Transverse colon (tissue), 4 donors: ENCODE measurements around the gene NKD1. TPM values are rescaled to one million over a fixed set of nuclear protein-coding genes. Genes with fewer than 3 reads are reported as not detected.
"Not testable (repeated sequence)": the region's sequence is repeated elsewhere in the genome, so short reads cannot be mapped to it uniquely, and the experiment has no call there.

Experiments used
- DNase-seq: peaks from one replicate; pipeline ENCODE4 v3.0.0-alpha.2; 2019
- H3K27ac ChIP-seq, 4 donors: fragments of 200-600 bp; sonication (generic); 2 replicates each; pipeline ENCODE4 v1.5.1; 2016 to 2018; ENCODE audit warnings: inconsistent platforms in 4 of 4
- H3K27me3 ChIP-seq: fragments of 200-600 bp; sonication (generic); 2 replicates; pipeline ENCODE4 v1.5.1; 2017; ENCODE audit warnings: inconsistent platforms
- H3K36me3 ChIP-seq, 4 donors: fragments of 200-600 bp; sonication (generic); 2 replicates each; pipeline ENCODE4 v1.5.1; 2017 to 2019; ENCODE audit warnings: inconsistent platforms in 4 of 4
- H3K4me1 ChIP-seq, 4 donors: fragments of 200-600 bp; sonication (generic); 2 replicates each; pipeline ENCODE4 v1.5.1; 2017 to 2020; ENCODE audit warnings: inconsistent platforms in 4 of 4
- H3K4me3 ChIP-seq, 4 donors: fragments of 200-600 bp; sonication (generic); 1 replicate in 1 of 4; 2 replicates in 3 of 4; pipeline versions ENCODE4 v1.5.1 to v1.6.1; 2017 to 2019; ENCODE audit warnings: inconsistent platforms in 4 of 4
- H3K9me3 ChIP-seq, 2 donors: fragments of 200-600 bp; sonication (generic); 2 replicates each; pipeline ENCODE4 v1.5.1; 2017 to 2019; ENCODE audit warnings: inconsistent platforms in 2 of 2
- CTCF ChIP-seq, 5 experiments: fragments of 200-600 bp in 3 of 5; fragments of 450-650 bp in 2 of 5; sonication (generic) in 3 of 5; IDR thresholded peaks; 1 replicate in 2 of 5; 2 replicates in 3 of 5; pipeline ENCODE4 v1.5.1; 2016 to 2017; ENCODE audit warnings: antibody characterized with exemption in 5 of 5, inconsistent platforms in 3 of 5, mild to moderate bottlenecking in 2 of 5, moderate library complexity in 1 of 5
- EP300 ChIP-seq: sonication (generic); formaldehyde crosslinking; IDR thresholded peaks from one replicate; pipeline ENCODE4 v1.6.1; 2017; ENCODE audit warnings: antibody characterized with exemption, low read depth
- POLR2A ChIP-seq: fragments of 450-650 bp; IDR thresholded peaks from one replicate; pipeline ENCODE4 v1.6.1; 2016; ENCODE audit warnings: antibody characterized with exemption, mild to moderate bottlenecking, moderate library complexity
- POLR2AphosphoS5 ChIP-seq, 3 donors: sonication (generic); formaldehyde crosslinking; IDR thresholded peaks; one replicate each; pipeline ENCODE4 v1.6.1; 2016; ENCODE audit warnings: antibody characterized with exemption in 3 of 3
- WGBS, 2 donors: methylation state at CpG; one replicate each; pipeline ENCODE4 v1.1.5; 2018; ENCODE audit warnings: low coverage in 1 of 2; 5-methylcytosine and 5-hydroxymethylcytosine counted together
- in situ Hi-C, 4 donors: fragments of 200-750 bp; cut with MboI; loops; one replicate each; pipeline versions ENCODE4 v1.15.0 to v1.15.1; 2017; ENCODE audit warnings: low sequenced_read_pairs in 3 of 4, low pct_ligation_motif_present in 1 of 4, low pct_unique_long_range_greater_than_20kb in 1 of 4
- intact Hi-C: fragments of 100-400 bp; cut with DNase I; formaldehyde crosslinking; loops from one replicate; pipeline ENCODE4 v1.15.1; 2023; ENCODE audit warnings: low total_unique reads
- total RNA-seq, 4 donors: library from RNA; depleted of rRNA; stranded (reverse); fragments of >200 nt; gene quantifications; one replicate each; pipeline ENCODE4 v1.1.0, GENCODE V29; 2016

NKD1 gene
- total RNA-seq, 4 donors from 2014 or later = 1.7 to 98.1 (median 2.5) TPM

- H3K4me1 ChIP-seq = no peaks in the 10 kb centered on the region
- 78 to 86% methylated on average over 7 of the region's 7 CpGs for WGBS, 2 donors
- H3K27me3 ChIP-seq = no peaks in the 10 kb centered on the region
- in situ Hi-C loops = no loop called here
- intact Hi-C loops = no loop called here
- no peak overlapping the region for H3K4me3 ChIP-seq
- H3K9me3 ChIP-seq = no peaks in the 10 kb centered on the region
- TF ChIP-seq POLR2A = no peak
- TF ChIP-seq POLR2AphosphoS5 (IDR thresholded peaks at IDR 0.05) = no peak
- TF ChIP-seq CTCF (IDR thresholded peaks at IDR 0.05) = no peak
- TF ChIP-seq EP300 = no peak
- H3K27ac ChIP-seq = no peak overlapping the region
- H3K36me3 ChIP-seq = no peaks in the 10 kb centered on the region
- no peak for DNase-seq
Observed at GRCh38 chr16:50500171-50500874, 47.9 kb upstream of the NKD1 start.

- TF ChIP-seq CTCF (IDR thresholded peaks at IDR 0.05) (no peak), POLR2AphosphoS5 (IDR thresholded peaks at IDR 0.05) (no peak), POLR2A (no peak), EP300 (no peak)
Observed at GRCh38 chr16:50501251-50501650, 46.9 kb upstream of the NKD1 start.

GRCh38 chr16:50501986-50502615 is 46.1 kb upstream of the NKD1 start:
- intact Hi-C loops (no loop called here), in situ Hi-C loops (no loop called here)
- Histone ChIP-seq H3K27ac (no peak overlapping the region), H3K27me3 (no peaks in the 10 kb centered on the region), H3K36me3 (no peaks in the 10 kb centered on the region), H3K9me3 (no peaks in the 10 kb centered on the region), H3K4me3 (no peak overlapping the region), H3K4me1 (no peaks in the 10 kb centered on the region)
- WGBS, 2 donors = 77% methylated on average over 5 of the region's 5 CpGs; no CpG with 5 or more reads in 1 of the 2 donors
- no peak for DNase-seq
- no peak for TF ChIP-seq POLR2AphosphoS5 (IDR thresholded peaks at IDR 0.05)
- no peak for TF ChIP-seq POLR2A
- no peak for TF ChIP-seq EP300
- TF ChIP-seq CTCF (IDR thresholded peaks at IDR 0.05) = no peak

More at GRCh38 chr16:50501251-50501650, 46.9 kb upstream of the NKD1 start:
- in situ Hi-C loops = no loop called here
- H3K4me3 ChIP-seq = no peak overlapping the region
- no peaks in the 10 kb centered on the region for H3K36me3 ChIP-seq
- H3K27ac ChIP-seq = no peak overlapping the region
- no peaks in the 10 kb centered on the region for H3K9me3 ChIP-seq
- no peaks in the 10 kb centered on the region for H3K4me1 ChIP-seq
- H3K27me3 ChIP-seq = no peaks in the 10 kb centered on the region
- WGBS, 2 donors = 83 to 85% methylated on average over 2 of the region's 2 CpGs
- DNase-seq = no peak
- intact Hi-C loops = no loop called here

- in situ Hi-C loops (no loop called here), intact Hi-C loops (no loop called here)
- Histone ChIP-seq H3K27ac (no peak overlapping the region), H3K27me3 (no peaks in the 10 kb centered on the region), H3K9me3 (no peaks in the 10 kb centered on the region), H3K4me1 (no peaks in the 10 kb centered on the region), H3K4me3 (no peak overlapping the region), H3K36me3 (no peaks in the 10 kb centered on the region)
- TF ChIP-seq EP300 = no peak
- TF ChIP-seq CTCF (IDR thresholded peaks at IDR 0.05) = no peak
- TF ChIP-seq POLR2AphosphoS5 (IDR thresholded peaks at IDR 0.05) = no peak
- no peak for TF ChIP-seq POLR2A
- DNase-seq = no peak
- 34 to 48% methylated on average over 10 of the region's 10 CpGs for WGBS, 2 donors
Observed at GRCh38 chr16:50502616-50503011, 45.6 kb upstream of the NKD1 start.

- intact Hi-C loops, H3K27me3 ChIP-seq, H3K9me3 ChIP-seq, H3K27ac ChIP-seq, H3K4me3 ChIP-seq, in situ Hi-C loops, H3K36me3 ChIP-seq, H3K4me1 ChIP-seq: not testable (repeated sequence)
- DNase-seq = peak; percentile 55
- WGBS, 2 donors = 61% methylated on average over 8 of the region's 8 CpGs; no CpG with 5 or more reads in 1 of the 2 donors
Observed at GRCh38 chr16:50503868-50504531, 44.2 kb upstream of the NKD1 start.
